ENCODE data around the gene TGFBR3. TPM values are rescaled to one million over a fixed set of nuclear protein-coding genes. Genes with fewer than 3 reads are reported as not detected.

TGFBR3 gene
- polyA plus RNA-seq, 4 donors: 0.45 to 20.0 (median 5.1) TPM

- no peaks in the 10 kb centered on the region for H3K27me3 ChIP-seq (ENCODE audit: control insufficient read depth in 3 of 3, insufficient read depth in 3 of 3, low read length in 3 of 3)
- no peak for FAIRE-seq
- DNase-seq: no peak
- H3K36me3 ChIP-seq (ENCODE audit: control insufficient read depth in 3 of 3, insufficient read depth in 2 of 3, low read depth in 1 of 3, low read length in 3 of 3): no peaks in the 10 kb centered on the region
- H3K9me3 ChIP-seq (ENCODE audit: control insufficient read depth in 2 of 2, insufficient read depth in 1 of 2, low read depth in 1 of 2, low read length in 1 of 2): no peaks in the 10 kb centered on the region
- peak overlapping the region in 1 of 3 donors; percentile 45 for H3K27ac ChIP-seq (ENCODE audit: low read depth in 1 of 3, low read length in 2 of 3)
- no peak overlapping the region for H3K4me3 ChIP-seq (ENCODE audit: low read depth in 1 of 3, low read length in 3 of 3)
- WGBS, 3 donors: 82 to 90% (median 84%) methylated on average over 6 of the region's 6 CpGs
- H3K4me1 ChIP-seq (ENCODE audit: control insufficient read depth in 3 of 3, insufficient read depth in 2 of 3, low read depth in 1 of 3, low read length in 2 of 3): peaks cover 11 to 20% (median 20%) of the 10 kb centered on the region in 3 donors
Measured at GRCh38 chr1:91829293-91830153, 56.4 kb downstream of the TGFBR3 start.

- WGBS, 3 donors: 32 to 58% (median 50%) methylated on average over 9 of the region's 9 CpGs
- Histone ChIP-seq H3K27ac (ENCODE audit: low read depth in 1 of 3, low read length in 2 of 3) (peak overlapping the region in 1 of 3 donors; percentile 7), H3K4me3 (ENCODE audit: low read depth in 1 of 3, low read length in 3 of 3) (no peak overlapping the region), H3K4me1 (ENCODE audit: control insufficient read depth in 3 of 3, insufficient read depth in 2 of 3, low read depth in 1 of 3, low read length in 2 of 3) (peaks cover 11 to 20% (median 20%) of the 10 kb centered on the region in 3 donors), H3K9me3 (ENCODE audit: control insufficient read depth in 2 of 2, insufficient read depth in 1 of 2, low read depth in 1 of 2, low read length in 1 of 2) (no peaks in the 10 kb centered on the region), H3K27me3 (ENCODE audit: control insufficient read depth in 3 of 3, insufficient read depth in 3 of 3, low read length in 3 of 3) (no peaks in the 10 kb centered on the region), H3K36me3 (ENCODE audit: control insufficient read depth in 3 of 3, insufficient read depth in 2 of 3, low read depth in 1 of 3, low read length in 3 of 3) (no peaks in the 10 kb centered on the region)
- DNase-seq: no peak
- FAIRE-seq: no peak
Measured at GRCh38 chr1:91828583-91829281, 57.2 kb downstream of the TGFBR3 start.

DNA sequence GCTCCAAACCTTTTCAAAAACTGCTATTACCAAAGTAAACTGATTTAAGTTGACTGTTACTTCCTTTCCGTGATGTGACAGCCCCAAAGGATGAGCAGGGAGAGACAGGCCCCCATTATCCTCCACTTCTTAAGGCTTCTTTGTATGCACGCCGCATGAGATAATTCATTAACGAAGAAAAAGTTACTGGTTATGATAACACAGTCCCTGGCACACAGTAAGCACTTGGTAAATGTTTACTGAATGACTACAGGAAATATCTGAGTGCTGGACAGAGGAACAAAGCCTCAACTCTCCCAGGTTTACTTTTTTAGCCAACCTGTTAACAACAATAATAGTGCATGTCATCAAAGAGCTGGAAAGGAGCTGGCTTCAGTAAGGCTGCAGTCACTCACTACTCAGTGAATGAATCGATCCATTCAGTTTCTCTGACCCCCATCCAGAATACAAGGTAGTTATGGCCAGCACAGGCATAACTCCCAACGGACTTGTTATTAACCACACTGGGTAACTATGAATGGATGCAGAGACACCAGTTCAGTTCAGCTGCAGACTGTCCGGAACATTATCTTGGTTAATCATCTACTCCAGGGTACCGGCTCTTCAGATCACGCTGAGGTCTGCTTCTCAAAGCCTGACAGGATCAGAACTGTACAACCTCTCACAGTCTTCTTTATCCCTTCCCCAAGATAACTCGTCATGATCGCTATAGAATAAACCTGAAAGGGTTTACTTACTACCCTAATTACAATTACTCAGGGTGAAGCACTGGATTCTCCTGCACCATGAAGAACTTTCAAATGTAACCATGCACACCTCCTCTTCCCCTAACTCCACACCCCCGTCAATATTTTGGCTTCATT, 58.3 kb downstream of the TGFBR3 start:
- Histone ChIP-seq H3K36me3 (ENCODE audit: control insufficient read depth in 3 of 3, insufficient read depth in 2 of 3, low read depth in 1 of 3, low read length in 3 of 3) (no peaks in the 10 kb centered on the region), H3K27me3 (ENCODE audit: control insufficient read depth in 3 of 3, insufficient read depth in 3 of 3, low read length in 3 of 3) (no peaks in the 10 kb centered on the region), H3K9me3 (ENCODE audit: control insufficient read depth in 2 of 2, insufficient read depth in 1 of 2, low read depth in 1 of 2, low read length in 1 of 2) (no peaks in the 10 kb centered on the region), H3K4me3 (ENCODE audit: low read depth in 1 of 3, low read length in 3 of 3) (no peak overlapping the region), H3K27ac (ENCODE audit: low read depth in 1 of 3, low read length in 2 of 3) (peak overlapping the region in 2 of 3 donors; percentile 21 to 25), H3K4me1 (ENCODE audit: control insufficient read depth in 3 of 3, insufficient read depth in 2 of 3, low read depth in 1 of 3, low read length in 2 of 3) (peaks cover 11 to 20% (median 20%) of the 10 kb centered on the region in 3 donors)
- FAIRE-seq (no peak), DNase-seq (peak; percentile 65 to 75)
- 14 to 51% (median 39%) methylated on average over 12 of the region's 12 CpGs for WGBS, 3 donors

- Histone ChIP-seq H3K4me3 (ENCODE audit: low read depth in 1 of 3, low read length in 3 of 3) (no peak overlapping the region), H3K27ac (ENCODE audit: low read depth in 1 of 3, low read length in 2 of 3) (peak overlapping the region in 2 of 3 donors; percentile 21 to 25), H3K36me3 (ENCODE audit: control insufficient read depth in 3 of 3, insufficient read depth in 2 of 3, low read depth in 1 of 3, low read length in 3 of 3) (no peaks in the 10 kb centered on the region), H3K4me1 (ENCODE audit: control insufficient read depth in 3 of 3, insufficient read depth in 2 of 3, low read depth in 1 of 3, low read length in 2 of 3) (peaks cover 11 to 20% (median 20%) of the 10 kb centered on the region in 3 donors), H3K9me3 (ENCODE audit: control insufficient read depth in 2 of 2, insufficient read depth in 1 of 2, low read depth in 1 of 2, low read length in 1 of 2) (no peaks in the 10 kb centered on the region), H3K27me3 (ENCODE audit: control insufficient read depth in 3 of 3, insufficient read depth in 3 of 3, low read length in 3 of 3) (no peaks in the 10 kb centered on the region)
- peak; percentile 58 to 88 for DNase-seq
- 12 to 60% (median 49%) methylated on average over 9 of the region's 9 CpGs for WGBS, 3 donors
- no peak for FAIRE-seq
Measured at GRCh38 chr1:91827087-91827458, 58.9 kb downstream of the TGFBR3 start.

DNA sequence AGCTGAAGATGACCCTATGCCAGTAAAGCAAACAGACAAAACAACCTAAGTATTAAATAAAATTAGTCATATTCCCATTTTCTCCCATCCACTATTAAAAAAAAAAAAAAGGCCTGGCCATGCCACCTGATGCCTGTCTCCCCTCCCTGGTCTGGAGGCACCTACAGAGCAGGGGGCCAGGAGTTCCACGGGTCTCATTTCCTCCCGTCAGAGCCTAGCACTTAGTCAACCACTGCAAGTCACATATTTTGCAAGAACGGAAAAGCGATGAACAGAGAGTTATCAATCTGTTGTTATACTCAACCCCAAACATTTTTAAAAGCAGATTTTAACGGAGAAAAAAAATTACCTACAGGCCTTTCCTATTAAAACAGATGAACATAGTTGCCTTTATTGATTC, 59.3 kb downstream of the TGFBR3 start:
- 52 to 92% (median 68%) methylated on average over 5 of the region's 5 CpGs for WGBS, 3 donors

DNA sequence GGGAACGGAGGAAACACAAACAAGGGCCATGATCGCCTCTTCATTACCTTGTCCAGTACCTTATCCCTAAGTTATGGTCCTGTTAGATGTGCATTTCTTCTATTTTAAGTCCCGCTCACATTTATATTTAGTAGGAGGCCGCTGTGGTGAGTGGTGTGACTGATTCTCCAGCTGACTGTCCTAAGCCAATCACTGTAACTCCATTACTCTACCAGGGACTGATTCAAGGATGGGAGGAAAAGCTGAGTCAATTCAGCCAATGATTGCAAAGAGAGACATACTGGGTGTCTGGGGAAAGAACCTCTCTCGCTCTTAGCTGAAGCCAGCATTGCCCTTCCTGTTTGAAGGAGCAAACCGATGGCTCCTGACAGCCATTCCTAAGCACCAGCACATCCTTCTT, 59.7 kb downstream of the TGFBR3 start:
- Histone ChIP-seq H3K4me3 (ENCODE audit: low read depth in 1 of 3, low read length in 3 of 3) (no peak overlapping the region), H3K4me1 (ENCODE audit: control insufficient read depth in 3 of 3, insufficient read depth in 2 of 3, low read depth in 1 of 3, low read length in 2 of 3) (peaks cover 11 to 18% (median 18%) of the 10 kb centered on the region in 3 donors), H3K27me3 (ENCODE audit: control insufficient read depth in 3 of 3, insufficient read depth in 3 of 3, low read length in 3 of 3) (no peaks in the 10 kb centered on the region), H3K27ac (ENCODE audit: low read depth in 1 of 3, low read length in 2 of 3) (peak overlapping the region in 1 of 3 donors; percentile 21), H3K36me3 (ENCODE audit: control insufficient read depth in 3 of 3, insufficient read depth in 2 of 3, low read depth in 1 of 3, low read length in 3 of 3) (no peaks in the 10 kb centered on the region), H3K9me3 (ENCODE audit: control insufficient read depth in 2 of 2, insufficient read depth in 1 of 2, low read depth in 1 of 2, low read length in 1 of 2) (no peaks in the 10 kb centered on the region)
- WGBS, 3 donors: 92 to 96% (median 94%) methylated on average over 6 of the region's 6 CpGs
- no peak for DNase-seq
- FAIRE-seq: no peak

More for the DNA sequence above, 59.3 kb downstream of the TGFBR3 start:
- Histone ChIP-seq H3K4me3 (ENCODE audit: low read depth in 1 of 3, low read length in 3 of 3) (no peak overlapping the region), H3K36me3 (ENCODE audit: control insufficient read depth in 3 of 3, insufficient read depth in 2 of 3, low read depth in 1 of 3, low read length in 3 of 3) (no peaks in the 10 kb centered on the region), H3K27me3 (ENCODE audit: control insufficient read depth in 3 of 3, insufficient read depth in 3 of 3, low read length in 3 of 3) (no peaks in the 10 kb centered on the region), H3K4me1 (ENCODE audit: control insufficient read depth in 3 of 3, insufficient read depth in 2 of 3, low read depth in 1 of 3, low read length in 2 of 3) (peaks cover 11 to 20% (median 20%) of the 10 kb centered on the region in 3 donors), H3K9me3 (ENCODE audit: control insufficient read depth in 2 of 2, insufficient read depth in 1 of 2, low read depth in 1 of 2, low read length in 1 of 2) (no peaks in the 10 kb centered on the region), H3K27ac (ENCODE audit: low read depth in 1 of 3, low read length in 2 of 3) (no peak overlapping the region)
- FAIRE-seq: no peak
- no peak for DNase-seq

- Histone ChIP-seq H3K4me3 (ENCODE audit: low read depth in 1 of 3, low read length in 3 of 3) (no peak overlapping the region), H3K4me1 (ENCODE audit: control insufficient read depth in 3 of 3, insufficient read depth in 2 of 3, low read depth in 1 of 3, low read length in 2 of 3) (no peaks in the 10 kb centered on the region), H3K36me3 (ENCODE audit: control insufficient read depth in 3 of 3, insufficient read depth in 2 of 3, low read depth in 1 of 3, low read length in 3 of 3) (no peaks in the 10 kb centered on the region), H3K9me3 (ENCODE audit: control insufficient read depth in 2 of 2, insufficient read depth in 1 of 2, low read depth in 1 of 2, low read length in 1 of 2) (no peaks in the 10 kb centered on the region), H3K27me3 (ENCODE audit: control insufficient read depth in 3 of 3, insufficient read depth in 3 of 3, low read length in 3 of 3) (no peaks in the 10 kb centered on the region), H3K27ac (ENCODE audit: low read depth in 1 of 3, low read length in 2 of 3) (no peak overlapping the region)
- 83 to 86% (median 84%) methylated on average over 6 of the region's 6 CpGs for WGBS, 3 donors
- FAIRE-seq (no peak), DNase-seq (no peak)
Measured at GRCh38 chr1:91821126-91821868, 64.7 kb downstream of the TGFBR3 start.

Data from small intestine (tissue), 7 donors.